OCI-LY7 (cell line): Measurements from ENCODE around the gene UBXN11. TPM values are rescaled to one million over a fixed set of nuclear protein-coding genes. Genes with fewer than 3 reads are reported as not detected.

ENCODE experiments used
- BruUV-seq: library from RNA; stranded (reverse); fragments of 400-500 nt; replicated peaks from 2 replicates; lab custom pipeline; 2021; lab: Mats Ljungman, UMichigan
- CTCF ChIA-PET: fragments of 300-600 bp; sonication (Branson Sonifier 250); formaldehyde crosslinking; loops from one replicate; lab custom pipeline; 2022; ENCODE audit warnings: antibody characterized with exemption; ENCODE audit not compliant: unreplicated experiment; lab: Charles Lee
- POLR2A ChIA-PET: fragments of 300-600 bp; sonication (Branson Sonifier 250); formaldehyde crosslinking; loops from one replicate; lab custom pipeline; 2022; ENCODE audit warnings: antibody characterized with exemption; lab: Charles Lee
- DNase-seq: peaks from one replicate; pipeline ENCODE4 v3.0.0-alpha.2; 2015; ENCODE audit warnings: low spot score
- H2AFZ ChIP-seq: fragments of 200-600 bp; sonication (generic), shearing (Covaris generic); 2 replicates; pipeline ENCODE4 v1.6.1; 2014; ENCODE audit warnings: mild to moderate bottlenecking, antibody characterized with exemption, low read length, moderate library complexity
- H3K27ac ChIP-seq: fragments of 200-600 bp; sonication (generic); 2 replicates; pipeline ENCODE4 v1.5.1; 2014; ENCODE audit warnings: mixed run types, low read depth, mild to moderate bottlenecking, moderate library complexity, low read length, inconsistent platforms; ENCODE audit not compliant: poor library complexity, severe bottlenecking
- H3K36me3 ChIP-seq: fragments of 200-600 bp; sonication (generic); 2 replicates; pipeline ENCODE4 v1.6.1; 2014; ENCODE audit warnings: mild to moderate bottlenecking, antibody characterized with exemption, low read length, moderate library complexity, mixed read lengths; ENCODE audit not compliant: insufficient read depth
- H3K4me1 ChIP-seq: fragments of 200-600 bp; sonication (generic); 2 replicates; pipeline ENCODE4 v1.5.1; 2014; ENCODE audit warnings: mild to moderate bottlenecking, low read length; ENCODE audit not compliant: insufficient read depth, poor library complexity, severe bottlenecking
- H3K4me2 ChIP-seq: fragments of 200-600 bp; sonication (generic); 2 replicates; pipeline ENCODE4 v1.6.1; 2014; ENCODE audit warnings: mild to moderate bottlenecking, low read length
- H3K4me3 ChIP-seq: fragments of 200-600 bp; sonication (generic); 2 replicates; pipeline ENCODE4 v1.5.1; 2014; ENCODE audit warnings: mild to moderate bottlenecking, low read depth, low read length; ENCODE audit not compliant: poor library complexity, severe bottlenecking
- H3K79me2 ChIP-seq: fragments of 200-600 bp; sonication (generic); 2 replicates; pipeline ENCODE4 v1.6.1; 2016; ENCODE audit warnings: low read depth, mild to moderate bottlenecking, low read length, moderate library complexity, mixed read lengths; ENCODE audit not compliant: insufficient read depth
- H3K9me2 ChIP-seq: fragments of 200-600 bp; sonication (generic); 2 replicates; pipeline ENCODE4 v1.6.1; 2016; ENCODE audit warnings: mild to moderate bottlenecking, low read length, mixed read lengths; ENCODE audit not compliant: insufficient read depth
- H3K9me3 ChIP-seq: fragments of 200-600 bp; sonication (generic); 2 replicates; pipeline ENCODE4 v1.6.1; 2014; ENCODE audit warnings: mild to moderate bottlenecking, mixed run types, low read length, mixed read lengths
- H4K20me1 ChIP-seq: fragments of 200-600 bp; sonication (generic); 2 replicates; pipeline ENCODE4 v1.6.1; 2014; ENCODE audit warnings: mild to moderate bottlenecking, antibody characterized with exemption, low read length, moderate library complexity, mixed read lengths; ENCODE audit not compliant: insufficient read depth
- CTCF ChIP-seq: fragments of 200-600 bp; sonication (generic); conservative IDR thresholded peaks from 2 replicates; pipeline ENCODE4 v1.5.1; 2014; ENCODE audit warnings: mild to moderate bottlenecking, antibody characterized with exemption, low read length, moderate library complexity, mixed read lengths
- EZH2phosphoT487 ChIP-seq: fragments of 200-600 bp; sonication (generic); IDR thresholded peaks from 2 replicates; pipeline ENCODE4 v1.6.1; 2018; ENCODE audit warnings: low read depth, borderline replicate concordance, mild to moderate bottlenecking, mixed run types, antibody characterized with exemption, low read length, moderate library complexity, mixed read lengths
- intact Hi-C: fragments of 100-400 bp; cut with micrococcal nuclease; formaldehyde crosslinking; loops from one replicate; pipeline ENCODE4 v1.10.0; 2022; ENCODE audit not compliant: unreplicated experiment
- total RNA-seq, 2 experiments: library from RNA; depleted of rRNA in 1 of 2; stranded (reverse); fragments of >200 nt in 1 of 2; shearing (Covaris generic) in 1 of 2; gene quantifications; 2 replicates each; pipeline ENCODE4 v1.2.3, GENCODE V29; 2014 to 2022

The UBXN11 gene
- total RNA-seq, 2 experiments from 2014 or later = 75.8 to 111 TPM

- peaks cover 39% of the 10 kb centered on the region for H3K79me2 ChIP-seq
- intact Hi-C loops = no loop called here
- H3K36me3 ChIP-seq = peaks cover 29% of the 10 kb centered on the region; the same call in 1 of the 2 replicates
- DNase-seq = no peak
- no peak overlapping the region for H2AFZ ChIP-seq
- no peaks in the 10 kb centered on the region for H3K9me3 ChIP-seq
- BruUV-seq = no TSS peak
- H3K4me2 ChIP-seq = peak overlapping the region; percentile 2; the same call in 1 of the 2 replicates
- H3K4me1 ChIP-seq = peaks cover 79% of the 10 kb centered on the region
- no peak overlapping the region for H3K4me3 ChIP-seq
- no peaks in the 10 kb centered on the region for H4K20me1 ChIP-seq
- CTCF ChIA-PET = no interaction called here
- TF ChIP-seq CTCF (no peak), EZH2phosphoT487 (no peak)
- peak overlapping the region; percentile 11 for H3K27ac ChIP-seq
- POLR2A ChIA-PET = interaction anchor here (1.0 to 1.6 kb wide), 3 partner anchors 13 to 19 kb away, joined by 3 to 10 read pairs (median 6); no protein-coding TSS in a partner anchor
- no peaks in the 10 kb centered on the region for H3K9me2 ChIP-seq
Measured at GRCh38 chr1:26302733-26303405, 3.6 kb downstream of the UBXN11 start.

- CTCF ChIA-PET = interaction anchor here (1.2 kb wide), 1 partner anchor 21 kb away, joined by 4 read pairs; no protein-coding TSS in a partner anchor
- H3K27ac ChIP-seq = peak overlapping the region; percentile 72
- no TSS peak for BruUV-seq
Measured at GRCh38 chr1:26300578-26301275, 5.7 kb downstream of the UBXN11 start.

More at GRCh38 chr1:26300578-26301275, 5.7 kb downstream of the UBXN11 start:
- H3K4me2 ChIP-seq = no peak overlapping the region
- POLR2A ChIA-PET = interaction anchor here (0.7 to 3.0 kb wide), 3 partner anchors 9 to 17 kb away, joined by 3 to 15 read pairs (median 7); partner anchors contain the start of gene CD52
- no peaks in the 10 kb centered on the region for H3K9me2 ChIP-seq
- H3K4me1 ChIP-seq = peaks cover 69% of the 10 kb centered on the region
- H3K36me3 ChIP-seq = peaks cover 49% of the 10 kb centered on the region; the same call in 1 of the 2 replicates
- no peak for DNase-seq
- no peak overlapping the region for H3K4me3 ChIP-seq
- TF ChIP-seq EZH2phosphoT487 (no peak), CTCF (no peak)
- intact Hi-C loops = no loop called here
- peaks cover 33% of the 10 kb centered on the region for H3K79me2 ChIP-seq
- H2AFZ ChIP-seq = no peak overlapping the region
- H4K20me1 ChIP-seq = no peaks in the 10 kb centered on the region
- no peaks in the 10 kb centered on the region for H3K9me3 ChIP-seq
